ENCODE measurements around the gene ST8SIA6. TPM values are rescaled to one million over a fixed set of nuclear protein-coding genes. Genes with fewer than 3 reads are reported as not detected.
"Not testable (repeated sequence)": the region's sequence is repeated elsewhere in the genome, so short reads cannot be mapped to it uniquely, and the experiment has no call there.

ST8SIA6 gene
- total RNA-seq, 2 donors from 2014 or later: 1.5 to 8.9 TPM

DNA sequence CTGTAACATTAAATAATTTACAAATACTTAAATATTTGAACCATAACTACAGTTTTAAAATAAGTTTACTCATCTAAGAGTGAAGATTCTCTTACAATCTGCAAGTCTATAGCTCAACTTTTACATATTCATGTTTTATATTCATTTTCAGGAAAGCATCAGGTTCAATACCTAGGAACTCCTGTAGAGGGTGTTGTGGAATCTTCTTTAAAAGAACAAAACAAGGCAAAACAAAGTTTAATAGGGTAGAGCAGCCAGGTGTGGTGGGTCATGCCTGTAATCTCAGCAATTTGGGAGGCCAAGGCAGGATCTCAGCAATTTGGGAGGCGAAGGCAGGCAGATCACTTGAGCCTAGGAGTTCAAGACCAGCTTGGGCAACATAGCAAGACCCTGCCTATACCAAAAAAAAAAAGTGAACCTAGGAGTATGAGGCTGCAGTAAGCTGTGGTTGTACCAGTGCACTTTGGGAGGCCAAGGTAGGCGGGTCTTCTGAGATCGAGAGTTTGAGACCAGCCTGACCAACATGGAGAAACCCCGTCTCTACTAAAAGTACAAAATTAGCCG is 45.1 kb downstream of the ST8SIA6 start:
- TF ChIP-seq, protein P1, sequence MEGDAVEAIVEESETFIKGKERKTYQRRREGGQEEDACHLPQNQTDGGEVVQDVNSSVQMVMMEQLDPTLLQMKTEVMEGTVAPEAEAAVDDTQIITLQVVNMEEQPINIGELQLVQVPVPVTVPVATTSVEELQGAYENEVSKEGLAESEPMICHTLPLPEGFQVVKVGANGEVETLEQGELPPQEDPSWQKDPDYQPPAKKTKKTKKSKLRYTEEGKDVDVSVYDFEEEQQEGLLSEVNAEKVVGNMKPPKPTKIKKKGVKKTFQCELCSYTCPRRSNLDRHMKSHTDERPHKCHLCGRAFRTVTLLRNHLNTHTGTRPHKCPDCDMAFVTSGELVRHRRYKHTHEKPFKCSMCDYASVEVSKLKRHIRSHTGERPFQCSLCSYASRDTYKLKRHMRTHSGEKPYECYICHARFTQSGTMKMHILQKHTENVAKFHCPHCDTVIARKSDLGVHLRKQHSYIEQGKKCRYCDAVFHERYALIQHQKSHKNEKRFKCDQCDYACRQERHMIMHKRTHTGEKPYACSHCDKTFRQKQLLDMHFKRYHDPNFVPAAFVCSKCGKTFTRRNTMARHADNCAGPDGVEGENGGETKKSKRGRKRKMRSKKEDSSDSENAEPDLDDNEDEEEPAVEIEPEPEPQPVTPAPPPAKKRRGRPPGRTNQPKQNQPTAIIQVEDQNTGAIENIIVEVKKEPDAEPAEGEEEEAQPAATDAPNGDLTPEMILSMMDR (IDR thresholded peaks at IDR 0.05): peak; percentile 29
- Histone ChIP-seq H3K36me3 (no peaks in the 10 kb centered on the region), H3K9me3 (no peaks in the 10 kb centered on the region), H3K27ac (no peak overlapping the region), H3K4me1 (ENCODE audit: control insufficient read depth in 1 of 2, low read depth in 2 of 2) (no peaks in the 10 kb centered on the region), H3K27me3 (replicated peaks; ENCODE audit: insufficient read depth) (no peaks in the 10 kb centered on the region), H3K4me3 (no peak overlapping the region)
- no peak for ATAC-seq (ENCODE audit: insufficient number of reproducible peaks, low FRiP score, low read depth)
- DNase-seq (ENCODE audit: low spot score): no peak

- Histone ChIP-seq H3K4me3 (no peak overlapping the region), H3K27ac (no peak overlapping the region), H3K4me1 (ENCODE audit: control insufficient read depth in 1 of 2, low read depth in 2 of 2) (no peaks in the 10 kb centered on the region), H3K9me3 (no peaks in the 10 kb centered on the region), H3K27me3 (replicated peaks; ENCODE audit: insufficient read depth) (no peaks in the 10 kb centered on the region), H3K36me3 (no peaks in the 10 kb centered on the region)
- DNase-seq (ENCODE audit: low spot score) (no peak), ATAC-seq (ENCODE audit: insufficient number of reproducible peaks, low FRiP score, low read depth) (no peak)
- TF ChIP-seq, protein P1 (IDR thresholded peaks at IDR 0.05): no peak
Measured at GRCh38 chr10:17407047-17407446, 47.3 kb downstream of the ST8SIA6 start.

DNA sequence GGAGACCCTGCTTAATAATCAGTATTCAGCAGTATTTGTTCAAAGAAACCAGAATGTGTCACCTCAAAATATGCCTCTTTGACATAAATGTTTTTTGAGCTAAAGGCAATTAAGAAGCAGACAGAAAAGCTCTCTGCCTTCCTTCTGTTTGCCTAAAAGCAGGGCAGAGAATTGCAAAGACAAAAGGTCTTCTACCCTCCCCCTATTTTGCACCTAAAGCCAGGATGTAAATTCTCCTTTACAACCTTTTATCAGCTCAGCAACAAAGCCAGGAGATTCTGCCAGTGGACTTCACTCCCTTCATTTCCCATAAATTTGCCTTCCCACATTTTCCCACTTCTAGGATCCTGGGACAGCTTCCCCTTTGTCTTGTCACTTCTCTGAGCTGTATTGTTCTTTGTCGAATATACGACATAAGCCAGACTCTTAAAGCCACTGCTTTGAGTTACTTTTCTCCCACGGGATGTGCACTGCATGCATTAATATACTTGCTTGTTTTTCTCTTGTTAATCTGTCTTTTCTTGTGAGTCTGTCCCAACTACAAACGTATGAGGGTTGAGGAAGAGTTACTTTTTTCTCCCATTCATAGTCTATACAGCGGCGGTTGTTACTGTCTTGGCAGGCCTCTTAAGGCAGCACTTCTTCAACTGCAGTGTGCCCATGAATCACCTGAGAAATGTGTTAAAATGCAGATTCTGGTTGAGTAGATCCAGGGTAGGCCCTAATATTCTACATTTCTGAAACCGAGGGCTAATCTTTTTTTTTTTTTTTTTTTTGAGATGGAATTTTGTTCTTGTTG is 48.2 kb downstream of the ST8SIA6 start:
- TF ChIP-seq, protein P1 (IDR thresholded peaks at IDR 0.05): no peak
- Histone ChIP-seq H3K4me3 (no peak overlapping the region), H3K27me3 (replicated peaks; ENCODE audit: insufficient read depth) (no peaks in the 10 kb centered on the region), H3K9me3 (no peaks in the 10 kb centered on the region), H3K4me1 (ENCODE audit: control insufficient read depth in 1 of 2, low read depth in 2 of 2) (no peaks in the 10 kb centered on the region), H3K27ac (no peak overlapping the region), H3K36me3 (no peaks in the 10 kb centered on the region)
- no peak for ATAC-seq (ENCODE audit: insufficient number of reproducible peaks, low FRiP score, low read depth)
- DNase-seq (ENCODE audit: low spot score): no peak

- Histone ChIP-seq H3K9me3 (no peaks in the 10 kb centered on the region), H3K27me3 (replicated peaks; ENCODE audit: insufficient read depth) (no peaks in the 10 kb centered on the region), H3K27ac (no peak overlapping the region), H3K4me3 (no peak overlapping the region), H3K4me1 (ENCODE audit: control insufficient read depth in 1 of 2, low read depth in 2 of 2) (no peaks in the 10 kb centered on the region), H3K36me3 (no peaks in the 10 kb centered on the region)
- DNase-seq (ENCODE audit: low spot score): no peak
- TF ChIP-seq, protein P1 (IDR thresholded peaks at IDR 0.05): no peak
- ATAC-seq (ENCODE audit: insufficient number of reproducible peaks, low FRiP score, low read depth): no peak
Measured at GRCh38 chr10:17403161-17403560, 51.2 kb downstream of the ST8SIA6 start.

- not testable (repeated sequence) for DNase-seq (ENCODE audit: low spot score); ATAC-seq (ENCODE audit: insufficient number of reproducible peaks, low FRiP score, low read depth); H3K36me3 ChIP-seq; H3K4me1 ChIP-seq (ENCODE audit: control insufficient read depth in 1 of 2, low read depth in 2 of 2); H3K27ac ChIP-seq; H3K9me3 ChIP-seq; H3K27me3 ChIP-seq (replicated peaks; ENCODE audit: insufficient read depth); H3K4me3 ChIP-seq
Measured at GRCh38 chr10:17402040-17402439, 52.4 kb downstream of the ST8SIA6 start.

Data from thoracic aorta (tissue), 2 donors.